PC-9 (cell line): Measurements from ENCODE around the gene FGF21.

Experiments used
- CTCF ChIP-seq: fragments of 200-600 bp; sonication (generic); conservative IDR thresholded peaks from 2 replicates; pipeline ENCODE4 v1.6.1; 2017; ENCODE audit warnings: mixed run types, antibody characterized with exemption, mild to moderate bottlenecking, moderate library complexity
- EZH2 ChIP-seq: fragments of 200-600 bp; sonication (generic); IDR thresholded peaks from 2 replicates; pipeline ENCODE4 v1.8.0; 2017; ENCODE audit warnings: antibody characterized with exemption, low read depth

GRCh38 chr19:48715681-48716171 is 39.6 kb upstream of the FGF21 start:
- TF ChIP-seq CTCF (no peak), EZH2 (no peak)
